GOT3 (cell line): Measurements from ENCODE around the gene GRIK3.

Experiments used
- DNase-seq: peaks from one replicate; lab custom pipeline; 2025; ENCODE audit warnings: mixed read lengths; lab: John Stamatoyannopoulos, UW

Gene GRIK3

GRCh38 chr1:37043101-37043500, 8.8 kb upstream of the GRIK3 start:
- no peak for DNase-seq

GRCh38 chr1:37042506-37042905, 8.2 kb upstream of the GRIK3 start:
- no peak for DNase-seq

GRCh38 chr1:37041483-37041882, 7.2 kb upstream of the GRIK3 start:
- no peak for DNase-seq

DNA sequence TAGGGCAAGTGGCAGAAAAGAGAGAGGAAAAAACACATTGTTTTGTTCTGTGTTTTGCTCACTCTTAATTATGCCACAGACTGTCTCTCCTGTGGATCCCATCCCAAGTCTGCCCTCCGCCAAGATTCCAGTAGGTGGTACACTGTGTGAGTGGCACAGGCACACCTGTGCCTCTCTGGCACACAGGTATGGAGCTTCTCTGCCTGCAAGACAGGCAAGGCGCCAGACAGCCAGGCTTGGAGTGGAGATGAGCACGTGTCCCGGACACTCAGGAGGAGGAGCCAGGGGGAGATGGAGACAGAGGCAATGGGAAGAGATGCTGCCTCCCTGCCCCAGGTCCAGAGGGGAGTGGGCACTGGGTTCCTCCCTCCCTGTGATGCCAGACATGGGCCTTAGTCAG, 6.5 kb upstream of the GRIK3 start:
- DNase-seq = no peak

- no peak for DNase-seq
Observed at GRCh38 chr1:37040261-37040660, 5.9 kb upstream of the GRIK3 start.

- DNase-seq = no peak
Observed at GRCh38 chr1:37038227-37039093, 4.1 kb upstream of the GRIK3 start.

- DNase-seq = no peak
Observed at GRCh38 chr1:37037690-37038089, 3.4 kb upstream of the GRIK3 start.

GRCh38 chr1:37036667-37037053, 2.3 kb upstream of the GRIK3 start:
- DNase-seq = no peak

DNA sequence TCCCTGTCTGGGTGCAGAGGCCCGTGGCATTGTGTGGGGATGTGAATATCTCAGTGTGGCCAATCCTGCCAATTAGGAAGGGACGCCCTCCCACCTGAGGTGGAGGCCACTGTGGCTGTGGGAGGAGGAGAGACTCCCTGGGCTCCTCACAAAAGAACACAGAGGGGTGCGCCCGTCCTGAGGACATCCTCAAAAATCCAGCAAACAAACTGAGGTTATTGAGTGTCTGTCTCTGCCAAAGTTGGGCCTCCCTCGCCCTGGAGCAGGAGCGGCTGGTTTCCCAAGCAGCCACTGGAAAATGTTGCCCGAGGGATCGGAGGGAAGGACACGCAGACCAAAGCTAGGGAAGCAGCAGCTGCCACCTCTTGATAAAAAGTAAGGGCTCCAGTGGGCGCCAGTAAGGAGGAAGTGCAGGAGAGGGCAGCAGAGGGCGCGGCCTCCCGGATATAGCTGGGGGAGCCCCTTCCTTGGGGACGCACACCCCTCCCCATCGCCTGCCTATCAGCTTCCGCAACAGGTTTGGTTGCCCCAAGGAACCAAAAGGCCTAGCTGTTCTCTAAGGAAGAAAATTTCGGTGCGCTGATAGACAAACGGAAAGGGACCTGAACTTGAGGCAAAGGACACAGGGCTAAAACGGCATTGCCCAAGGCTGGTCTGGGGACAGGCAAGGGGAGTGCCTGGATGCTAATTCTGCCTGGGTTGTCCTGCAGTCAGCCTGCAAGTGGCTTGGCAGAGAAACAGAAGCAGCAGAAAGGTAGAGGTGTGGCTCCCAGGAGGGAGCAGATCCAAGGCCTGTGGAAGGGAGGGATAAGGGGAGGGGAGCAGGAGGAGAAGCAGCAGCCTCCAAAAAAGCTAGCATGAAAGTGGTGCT, 1.7 kb upstream of the GRIK3 start:
- DNase-seq = no peak

GRCh38 chr1:37035014-37035691, 838 bp upstream of the GRIK3 start:
- DNase-seq = no peak

DNA sequence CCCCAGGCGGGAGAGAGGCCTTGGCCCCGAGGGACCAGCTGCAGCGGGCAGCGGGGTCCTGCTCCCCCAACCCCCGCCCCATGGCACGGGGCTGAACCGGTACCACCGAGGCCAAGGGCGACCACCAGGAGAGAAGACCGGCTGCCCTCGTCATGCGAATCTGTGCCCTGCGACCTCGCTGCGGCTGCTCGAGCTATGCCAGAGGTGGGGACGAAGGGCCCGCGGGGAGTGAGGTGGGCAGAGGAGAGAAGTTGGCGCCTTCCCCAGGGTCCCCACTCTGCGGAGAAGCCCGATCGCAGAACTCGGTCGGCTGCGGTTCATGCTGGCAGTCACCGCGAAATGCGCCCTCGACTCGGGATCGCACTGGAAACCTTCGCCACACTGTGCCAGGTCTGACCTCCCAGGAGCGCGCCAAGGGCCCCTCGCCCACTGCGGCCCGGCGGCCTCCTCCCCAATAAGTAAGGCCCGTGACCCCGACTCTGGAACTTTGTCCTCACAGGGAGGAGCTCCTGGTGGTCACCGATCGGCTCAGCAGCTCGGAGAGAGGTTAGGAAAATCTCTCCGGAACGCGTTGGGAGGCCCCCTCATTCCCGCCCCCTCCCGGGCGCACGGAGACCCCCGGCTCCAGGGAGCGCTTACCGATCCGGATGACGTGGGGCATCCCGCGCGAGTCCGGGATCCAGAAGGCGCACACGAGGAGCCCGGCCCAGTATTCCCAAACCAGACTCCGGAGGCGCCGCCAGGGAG, 787 bp downstream of the GRIK3 start:
- DNase-seq = no peak

DNA sequence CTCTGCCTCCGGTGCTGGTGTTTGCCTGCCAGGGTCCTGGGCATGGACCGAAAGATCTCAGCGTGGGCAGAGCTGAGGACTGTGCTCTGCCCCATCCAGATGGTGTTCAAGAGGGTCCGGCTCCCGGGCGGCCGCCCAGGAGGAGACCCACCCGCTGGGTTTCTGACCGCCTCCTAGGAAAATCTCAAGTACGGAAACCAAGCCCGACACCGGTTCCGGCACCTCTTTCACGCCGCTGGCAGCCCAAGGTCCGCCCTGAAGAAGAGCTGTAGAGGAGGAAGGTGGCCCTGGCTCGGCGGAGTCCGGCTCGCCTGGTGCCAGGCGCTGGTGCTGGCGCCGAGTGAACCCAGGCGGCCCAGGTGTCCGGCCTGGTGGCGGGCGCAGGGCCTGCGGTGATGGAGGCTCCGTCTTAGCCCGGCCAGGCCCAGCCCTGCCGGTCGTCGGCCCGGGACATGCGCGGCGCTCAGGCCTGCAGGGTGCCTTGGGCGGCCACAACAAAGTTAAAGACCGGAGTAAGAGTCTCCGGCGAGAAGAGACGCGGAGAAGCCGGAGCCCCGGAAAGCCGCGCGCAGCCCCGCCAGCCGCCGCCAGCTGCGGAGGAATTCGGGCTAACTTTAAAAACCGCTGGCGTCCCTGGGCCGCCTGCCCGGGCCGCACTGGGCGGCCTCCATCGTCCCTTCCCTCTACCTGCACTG, 1.5 kb downstream of the GRIK3 start:
- DNase-seq = no peak

DNA sequence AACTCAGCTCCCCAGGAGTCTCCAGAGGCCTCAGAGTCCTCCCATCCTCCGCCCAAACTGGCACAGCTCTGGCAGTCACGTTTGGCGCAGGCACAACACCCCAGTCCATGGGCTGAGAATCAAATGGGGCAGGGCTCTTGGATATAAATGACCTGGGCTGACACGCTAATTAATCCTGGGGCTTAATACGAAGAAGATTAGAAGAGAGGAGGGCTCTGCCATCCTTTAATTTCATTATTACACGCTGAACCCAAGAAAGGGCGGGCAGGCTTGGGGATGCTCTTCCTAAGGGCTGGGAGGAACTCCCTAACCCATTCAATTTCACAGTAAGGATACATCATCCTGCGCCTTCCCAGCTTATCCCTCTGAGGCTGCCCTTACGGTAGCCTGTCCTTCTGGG, 2.4 kb downstream of the GRIK3 start:
- no peak for DNase-seq

GRCh38 chr1:37031429-37031828, 2.9 kb downstream of the GRIK3 start:
- DNase-seq = no peak

DNA sequence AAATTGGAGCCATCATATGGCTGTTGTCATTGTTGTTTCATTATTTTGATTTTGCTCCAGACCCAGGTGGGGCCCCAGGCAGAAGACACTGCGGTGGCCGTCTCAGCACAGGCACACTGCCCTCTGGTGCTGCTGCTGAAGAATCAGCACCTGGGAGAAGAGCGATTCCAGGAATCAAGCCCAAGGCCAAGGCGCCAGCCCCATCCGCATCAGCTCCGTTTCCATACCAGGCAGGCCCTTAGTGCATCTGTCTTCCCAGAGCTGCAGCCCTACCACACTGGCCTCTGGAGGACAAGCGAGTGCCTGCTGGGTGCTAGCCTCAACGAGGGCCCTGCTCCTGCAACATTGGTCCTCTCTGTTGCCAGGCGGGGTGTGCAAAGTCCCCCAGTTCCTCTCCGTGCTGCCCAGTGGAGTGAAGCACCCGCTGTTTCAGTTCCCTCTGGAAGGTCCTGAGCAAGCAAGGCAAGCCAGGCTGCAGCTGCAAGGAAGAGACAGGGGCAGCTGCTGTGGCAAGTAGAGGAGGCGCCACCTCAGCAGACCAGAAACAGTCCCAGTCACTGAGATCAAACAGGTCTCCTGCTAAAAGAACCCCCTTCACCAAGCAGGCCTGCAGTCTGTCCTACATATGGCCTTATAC, 5.2 kb downstream of the GRIK3 start:
- no peak for DNase-seq

- DNase-seq = no peak
Observed at GRCh38 chr1:37021502-37021901, 12.8 kb downstream of the GRIK3 start.

GRCh38 chr1:37020653-37021277, 13.6 kb downstream of the GRIK3 start:
- no peak for DNase-seq

- no peak for DNase-seq
Observed at GRCh38 chr1:37018510-37018909, 15.8 kb downstream of the GRIK3 start.

DNA sequence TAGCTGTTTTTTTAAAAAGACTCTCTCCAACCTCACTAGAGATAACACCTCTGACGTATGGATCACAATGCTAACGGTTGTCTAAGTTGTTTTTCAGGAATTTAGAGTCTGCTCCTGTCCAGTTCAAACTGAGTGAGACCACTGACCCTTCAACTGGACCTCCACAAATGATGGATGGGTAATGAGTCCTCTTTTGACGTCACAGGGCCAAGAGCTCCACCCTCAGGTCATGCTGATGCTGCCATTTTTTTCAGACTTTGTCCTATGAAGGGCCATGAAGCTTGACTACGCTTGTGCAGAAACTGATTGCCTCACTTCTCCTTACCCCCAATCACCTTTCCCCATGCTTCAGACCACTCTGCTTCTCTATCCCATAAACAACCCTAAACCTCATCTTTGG, 16.6 kb downstream of the GRIK3 start:
- DNase-seq = no peak

DNA sequence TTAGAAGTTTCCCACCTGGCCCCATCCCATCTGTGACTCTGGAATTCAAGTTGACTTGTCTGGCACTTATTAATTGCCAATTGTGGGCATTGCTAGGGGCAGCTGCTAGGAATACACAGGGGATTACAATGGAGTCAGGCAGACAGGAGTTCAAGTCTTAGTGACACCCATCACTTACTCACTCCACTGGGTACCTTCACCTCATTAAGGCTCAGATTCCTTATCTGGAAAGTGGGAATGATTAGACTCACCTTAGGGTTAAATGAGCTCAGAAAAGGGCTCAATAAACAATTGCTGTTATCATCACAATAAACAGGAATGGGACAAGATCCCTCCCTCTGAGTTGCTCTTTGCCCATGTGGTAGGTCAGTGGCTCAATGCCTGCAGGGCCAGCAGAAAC, 18.2 kb downstream of the GRIK3 start:
- no peak for DNase-seq
